K562 (cell line): ENCODE results near the gene SPEG. TPM values are rescaled to one million over a fixed set of nuclear protein-coding genes. Genes with fewer than 3 reads are reported as not detected.
A peak's percentile ranks its signal among the peaks of the same experiment; 100 is the strongest.

Source experiments
- ATF7 ChIP-seq: fragments of 450-650 bp; IDR thresholded peaks from 2 replicates; pipeline ENCODE4 v1.7.1; 2014; ENCODE audit warnings: mild to moderate bottlenecking, moderate library complexity
- FOSL1 ChIP-seq: fragments of 200-800 bp; sonication (Bioruptor generic); conservative IDR thresholded peaks from 2 replicates; pipeline ENCODE4 v1.6.1; 2016; ENCODE audit warnings: missing genetic modification characterization, missing compliant biosample characterization
- SP1 ChIP-seq: sonication (generic); formaldehyde crosslinking; IDR thresholded peaks from 2 replicates; pipeline ENCODE4 v1.8.1; 2022; ENCODE audit warnings: mild to moderate bottlenecking, missing genetic modification reagents
- USF2 ChIP-seq: sonication (generic); formaldehyde crosslinking; IDR thresholded peaks from 2 replicates; pipeline ENCODE4 v1.5.0; 2020; ENCODE audit warnings: missing genetic modification reagents
- ZNF589 ChIP-seq: fragments of 200-800 bp; sonication (Bioruptor generic); IDR thresholded peaks from 2 replicates; pipeline ENCODE4 v1.6.1; 2016; ENCODE audit warnings: low read depth, missing genetic modification characterization, missing compliant biosample characterization
- polyA plus RNA-seq, 8 experiments: library from polyadenylated mRNA; depleted of rRNA in 4 of 8; stranded (reverse) in 5 of 8; unstranded in 3 of 8; fragments of >200 nt; fragmentation: Nextera tagmentation in 2 of 8; fragmentation: Illumina TruSeq in 1 of 8; extraction: Ambion mirVana in 2 of 8; extraction: Trizol in 1 of 8; gene quantifications; 2 replicates each; pipeline versions ENCODE4 v1.2.1 to v1.2.3, GENCODE V29; 2011 to 2014; ENCODE audit warnings: inconsistent platforms in 1 of 8, missing spikeins in 1 of 8
- total RNA-seq, 7 experiments: library from RNA; depleted of rRNA in 6 of 7; stranded (reverse); fragments of >200 nt in 6 of 7; fragmentation: Illumina TruSeq in 2 of 7; extraction: Trizol in 2 of 7; gene quantifications; 2 replicates each; pipeline versions ENCODE4 v1.2.1 to v1.2.3, GENCODE V29; 2011 to 2021; ENCODE audit warnings: low replicate concordance in 1 of 7
- TF ChIP-seq, protein P1 (sequence below), 2 experiments: fragments of 450-650 bp in 1 of 2; sonication (generic) in 1 of 2; formaldehyde crosslinking in 1 of 2; IDR thresholded peaks; 2 replicates each; pipeline versions ENCODE4 v1.7.1 to v1.9.0; 2016 to 2022; ENCODE audit warnings: inconsistent platforms in 1 of 2, mild to moderate bottlenecking in 1 of 2, missing genetic modification reagents in 1 of 2
- TF ChIP-seq, protein P2 (sequence below), 2 experiments: fragments of 450-650 bp; IDR thresholded peaks; 2 replicates each; pipeline ENCODE4 v1.6.1; 2016; ENCODE audit warnings: mild to moderate bottlenecking in 2 of 2, borderline replicate concordance in 1 of 2, low read depth in 1 of 2, moderate library complexity in 1 of 2

The SPEG gene
- total and polyA plus RNA-seq, 9 of the 15 experiments (the other 6 are each of a cell fraction or from before 2014, with no cell fraction given), result 0.49 to 8.7 (median 3.0) TPM

DNA sequence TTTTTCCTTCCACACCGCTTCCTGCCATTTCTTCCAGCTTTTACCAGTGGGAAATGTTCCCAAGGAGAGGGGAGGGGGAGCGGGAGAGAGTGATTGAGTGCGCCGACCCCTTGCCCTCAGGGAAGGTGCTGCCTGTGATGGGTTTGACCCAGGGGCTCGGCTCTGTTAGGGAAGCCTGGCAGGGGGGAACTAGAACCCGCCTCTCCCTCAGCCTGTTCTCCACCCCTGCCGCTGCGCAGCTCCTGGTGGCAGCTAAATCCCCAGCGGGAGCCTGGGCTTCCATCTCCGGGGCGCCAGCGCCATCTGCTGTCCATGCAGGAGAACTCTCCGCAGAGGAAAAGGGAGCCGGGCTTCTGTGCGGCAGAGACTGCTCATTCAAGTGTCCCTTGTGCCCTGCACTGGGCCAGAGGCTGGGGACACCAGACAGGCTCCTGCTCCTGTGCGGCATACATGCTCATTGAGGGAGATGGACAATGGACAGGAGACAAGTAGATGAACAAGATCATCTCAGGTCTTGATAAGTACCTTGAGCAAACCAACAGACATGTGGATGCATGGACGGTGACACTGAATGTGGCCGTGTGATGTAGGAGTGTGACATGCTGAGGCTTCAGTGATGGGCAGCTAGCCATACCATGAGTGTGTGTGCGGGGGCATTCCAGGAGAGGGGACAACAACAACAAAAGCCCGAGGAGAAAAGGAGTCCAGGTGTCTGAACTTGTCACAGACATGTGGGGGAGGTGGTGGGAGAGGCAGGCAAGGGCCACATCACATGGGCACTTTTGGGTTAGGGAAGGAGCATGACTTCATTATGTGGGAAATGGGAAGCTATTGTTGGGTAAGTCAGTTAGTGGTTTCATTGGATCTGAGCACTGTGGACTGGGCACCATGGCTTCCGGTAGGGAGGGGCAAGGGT, 95.7 kb downstream of the SPEG start (continued):
- TF ChIP-seq, protein P1, sequence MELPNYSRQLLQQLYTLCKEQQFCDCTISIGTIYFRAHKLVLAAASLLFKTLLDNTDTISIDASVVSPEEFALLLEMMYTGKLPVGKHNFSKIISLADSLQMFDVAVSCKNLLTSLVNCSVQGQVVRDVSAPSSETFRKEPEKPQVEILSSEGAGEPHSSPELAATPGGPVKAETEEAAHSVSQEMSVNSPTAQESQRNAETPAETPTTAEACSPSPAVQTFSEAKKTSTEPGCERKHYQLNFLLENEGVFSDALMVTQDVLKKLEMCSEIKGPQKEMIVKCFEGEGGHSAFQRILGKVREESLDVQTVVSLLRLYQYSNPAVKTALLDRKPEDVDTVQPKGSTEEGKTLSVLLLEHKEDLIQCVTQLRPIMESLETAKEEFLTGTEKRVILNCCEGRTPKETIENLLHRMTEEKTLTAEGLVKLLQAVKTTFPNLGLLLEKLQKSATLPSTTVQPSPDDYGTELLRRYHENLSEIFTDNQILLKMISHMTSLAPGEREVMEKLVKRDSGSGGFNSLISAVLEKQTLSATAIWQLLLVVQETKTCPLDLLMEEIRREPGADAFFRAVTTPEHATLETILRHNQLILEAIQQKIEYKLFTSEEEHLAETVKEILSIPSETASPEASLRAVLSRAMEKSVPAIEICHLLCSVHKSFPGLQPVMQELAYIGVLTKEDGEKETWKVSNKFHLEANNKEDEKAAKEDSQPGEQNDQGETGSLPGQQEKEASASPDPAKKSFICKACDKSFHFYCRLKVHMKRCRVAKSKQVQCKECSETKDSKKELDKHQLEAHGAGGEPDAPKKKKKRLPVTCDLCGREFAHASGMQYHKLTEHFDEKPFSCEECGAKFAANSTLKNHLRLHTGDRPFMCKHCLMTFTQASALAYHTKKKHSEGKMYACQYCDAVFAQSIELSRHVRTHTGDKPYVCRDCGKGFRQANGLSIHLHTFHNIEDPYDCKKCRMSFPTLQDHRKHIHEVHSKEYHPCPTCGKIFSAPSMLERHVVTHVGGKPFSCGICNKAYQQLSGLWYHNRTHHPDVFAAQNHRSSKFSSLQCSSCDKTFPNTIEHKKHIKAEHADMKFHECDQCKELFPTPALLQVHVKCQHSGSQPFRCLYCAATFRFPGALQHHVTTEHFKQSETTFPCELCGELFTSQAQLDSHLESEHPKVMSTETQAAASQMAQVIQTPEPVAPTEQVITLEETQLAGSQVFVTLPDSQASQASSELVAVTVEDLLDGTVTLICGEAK (IDR thresholded peaks at IDR 0.05), result no peak
- TF ChIP-seq, protein P1 (CRISPR knock-in tag; IDR thresholded peaks at IDR 0.05), result no peak
- TF ChIP-seq FOSL1 (tag) (no peak), USF2 (CRISPR knock-in tag) (no peak), ZNF589 (CRISPR knock-in tag) (no peak), SP1 (CRISPR knock-in tag) (peak; percentile 59), ATF7 (no peak)
- TF ChIP-seq, protein P2, sequence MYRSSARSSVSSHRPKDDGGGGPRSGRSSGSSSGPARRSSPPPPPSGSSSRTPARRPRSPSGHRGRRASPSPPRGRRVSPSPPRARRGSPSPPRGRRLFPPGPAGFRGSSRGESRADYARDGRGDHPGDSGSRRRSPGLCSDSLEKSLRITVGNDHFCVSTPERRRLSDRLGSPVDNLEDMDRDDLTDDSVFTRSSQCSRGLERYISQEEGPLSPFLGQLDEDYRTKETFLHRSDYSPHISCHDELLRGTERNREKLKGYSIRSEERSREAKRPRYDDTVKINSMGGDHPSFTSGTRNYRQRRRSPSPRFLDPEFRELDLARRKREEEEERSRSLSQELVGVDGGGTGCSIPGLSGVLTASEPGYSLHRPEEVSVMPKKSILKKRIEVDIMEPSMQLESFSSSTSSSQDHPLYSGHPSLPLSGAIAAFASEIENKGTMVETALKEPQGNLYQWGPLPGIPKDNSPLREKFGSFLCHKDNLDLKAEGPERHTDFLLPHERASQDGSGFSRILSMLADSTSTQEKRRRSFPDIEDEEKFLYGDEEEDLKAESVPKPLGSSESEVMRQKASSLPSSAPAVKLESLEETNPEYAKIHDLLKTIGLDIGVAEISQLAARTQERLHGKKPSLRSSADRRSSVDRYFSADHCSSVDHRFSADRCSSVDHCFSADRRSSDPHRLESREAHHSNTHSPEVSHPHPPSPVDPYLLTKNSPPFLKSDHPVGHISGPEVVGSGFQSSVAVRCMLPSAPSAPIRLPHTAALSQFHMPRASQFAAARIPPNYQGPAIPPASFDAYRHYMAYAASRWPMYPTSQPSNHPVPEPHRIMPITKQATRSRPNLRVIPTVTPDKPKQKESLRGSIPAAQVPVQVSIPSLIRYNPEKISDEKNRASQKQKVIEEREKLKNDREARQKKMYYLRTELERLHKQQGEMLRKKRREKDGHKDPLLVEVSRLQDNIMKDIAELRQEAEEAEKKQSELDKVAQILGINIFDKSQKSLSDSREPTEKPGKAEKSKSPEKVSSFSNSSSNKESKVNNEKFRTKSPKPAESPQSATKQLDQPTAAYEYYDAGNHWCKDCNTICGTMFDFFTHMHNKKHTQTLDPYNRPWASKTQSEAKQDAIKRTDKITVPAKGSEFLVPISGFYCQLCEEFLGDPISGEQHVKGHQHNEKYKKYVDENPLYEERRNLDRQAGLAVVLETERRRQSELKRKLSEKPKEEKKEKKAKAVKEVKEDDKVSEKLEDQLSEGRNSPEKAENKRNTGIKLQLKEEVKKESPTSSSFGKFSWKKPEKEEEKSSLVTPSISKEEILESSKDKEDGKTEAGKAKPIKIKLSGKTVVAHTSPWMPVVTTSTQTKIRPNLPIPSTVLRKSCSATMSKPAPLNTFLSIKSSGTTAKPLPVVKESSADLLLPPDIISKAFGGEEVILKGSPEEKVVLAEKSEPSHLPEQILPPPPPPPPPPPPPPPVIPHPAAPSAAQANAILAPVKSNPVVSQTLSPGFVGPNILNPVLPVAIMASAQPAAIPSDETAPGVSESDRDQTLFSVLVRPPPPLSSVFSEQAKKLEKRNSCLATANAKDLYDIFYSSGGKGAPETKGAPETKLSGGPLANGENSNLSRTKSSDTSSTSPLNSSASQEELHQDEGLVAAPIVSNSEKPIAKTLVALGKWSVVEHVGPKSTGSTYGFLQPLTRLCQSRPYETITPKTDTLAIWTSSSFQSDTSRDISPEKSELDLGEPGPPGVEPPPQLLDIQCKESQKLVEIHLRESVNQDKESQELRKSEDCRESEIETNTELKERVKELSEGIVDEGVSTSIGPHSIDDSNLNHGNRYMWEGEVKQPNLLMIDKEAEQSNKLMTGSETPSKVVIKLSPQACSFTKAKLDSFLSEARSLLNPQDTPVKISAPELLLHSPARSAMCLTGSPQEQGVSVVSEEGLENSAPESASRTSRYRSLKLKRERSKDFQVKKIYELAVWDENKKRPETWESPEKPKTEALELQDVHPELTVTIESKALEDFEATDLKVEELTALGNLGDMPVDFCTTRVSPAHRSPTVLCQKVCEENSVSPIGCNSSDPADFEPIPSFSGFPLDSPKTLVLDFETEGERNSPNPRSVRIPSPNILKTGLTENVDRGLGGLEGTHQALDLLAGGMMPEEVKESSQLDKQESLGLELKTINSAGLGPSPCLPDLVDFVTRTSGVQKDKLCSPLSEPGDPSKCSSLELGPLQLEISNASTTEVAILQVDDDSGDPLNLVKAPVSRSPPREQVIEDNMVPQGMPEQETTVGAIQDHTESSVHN (IDR thresholded peaks at IDR 0.05; ENCODE audit: borderline replicate concordance in 1 of 2, low read depth in 1 of 2), result no peak
